HG02798 (cell line): ENCODE results near the gene TMEM260.
"Not testable (repeated sequence)": the region's sequence is repeated elsewhere in the genome, so short reads cannot be mapped to it uniquely, and the experiment has no call there.

Experiments used
- ATAC-seq: cut with Tn5 transposase; IDR thresholded peaks from one replicate; pipeline ENCODE4 v1.9.1; 2021; ENCODE audit warnings: mild to moderate bottlenecking; ENCODE audit not compliant: unreplicated experiment, poor library complexity

Gene TMEM260

DNA sequence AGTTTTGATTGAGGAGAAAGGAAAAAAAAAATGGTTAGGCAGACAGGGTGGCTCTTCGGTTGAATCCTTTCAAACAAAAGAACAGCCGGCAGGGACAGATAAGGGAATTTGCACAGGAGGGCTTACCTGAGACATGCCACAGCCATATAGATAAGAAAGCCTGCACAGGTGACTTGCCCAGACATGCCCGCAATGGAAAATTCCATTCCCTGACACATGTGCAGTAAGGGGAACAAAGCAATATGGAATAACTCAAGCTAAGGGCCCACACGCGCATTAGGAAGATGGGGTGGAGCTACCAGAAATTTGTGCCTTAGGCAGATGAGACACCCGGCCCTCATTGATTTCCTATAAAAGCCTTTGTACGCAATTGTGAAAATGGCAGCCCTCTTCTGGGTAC is 86.7 kb downstream of the TMEM260 start:
- ATAC-seq: no peak

DNA sequence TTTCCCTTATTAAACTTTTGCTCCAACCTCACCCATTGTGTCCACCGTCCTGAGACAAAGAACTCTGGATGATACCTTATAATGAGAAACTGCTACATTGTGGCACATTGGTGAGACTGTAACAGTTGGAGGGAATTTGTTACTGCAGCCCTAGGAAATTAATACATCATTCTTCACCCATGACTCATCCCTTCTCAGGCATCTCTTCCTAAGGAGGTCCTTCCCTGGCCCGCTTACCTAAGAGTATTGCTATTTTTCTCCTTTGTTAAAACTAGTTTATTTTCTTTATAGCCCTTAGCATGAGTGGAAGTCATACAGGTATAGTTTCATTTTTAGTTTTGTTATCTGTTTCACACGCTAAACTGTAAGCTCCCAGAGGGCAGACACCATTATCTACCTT is 87.1 kb downstream of the TMEM260 start:
- no peak for ATAC-seq

DNA sequence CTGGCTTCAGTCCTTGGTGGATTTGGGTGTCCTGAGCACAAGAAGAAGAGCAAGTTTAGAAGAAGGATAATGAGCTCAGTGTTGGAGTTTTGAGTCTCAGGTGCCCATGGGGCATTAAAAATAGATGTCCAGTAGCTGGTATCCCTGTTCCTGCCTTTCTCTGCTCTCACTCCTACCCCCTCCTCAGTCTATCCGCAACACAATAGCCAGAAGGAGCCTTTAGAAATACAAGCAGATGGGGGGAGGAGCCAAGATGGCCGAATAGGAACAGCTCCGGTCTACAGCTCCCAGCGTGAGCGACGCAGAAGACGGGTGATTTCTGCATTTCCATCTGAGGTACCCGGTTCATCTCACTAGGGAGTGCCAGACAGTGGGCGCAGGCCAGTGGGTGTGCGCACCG is 87.7 kb downstream of the TMEM260 start:
- not testable (repeated sequence) for ATAC-seq

GRCh38 chr14:56676042-56676441 is 96.4 kb downstream of the TMEM260 start:
- no peak for ATAC-seq

- no peak for ATAC-seq
Observed at GRCh38 chr14:56678838-56679237, 99.2 kb downstream of the TMEM260 start.

DNA sequence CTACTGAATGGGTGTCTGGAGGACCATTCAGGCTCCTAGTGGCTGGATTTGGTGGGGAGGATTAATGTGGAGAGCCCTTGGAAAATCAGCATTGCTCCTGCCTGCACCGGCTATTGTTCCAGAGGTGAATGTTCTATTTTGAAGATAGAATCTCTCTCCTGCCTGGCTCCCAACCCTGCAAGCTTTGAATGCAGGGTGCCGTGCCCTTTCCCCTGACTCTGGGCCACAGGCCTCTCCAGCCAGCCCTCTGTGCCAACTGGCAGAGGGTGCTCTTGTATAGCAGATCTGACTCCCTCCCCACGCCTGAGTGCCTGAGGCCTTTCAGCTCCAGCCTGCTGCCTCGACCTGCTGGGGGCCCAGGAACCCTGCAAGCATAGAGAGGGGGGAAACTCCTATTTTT is 106.8 kb downstream of the TMEM260 start:
- ATAC-seq: no peak

DNA sequence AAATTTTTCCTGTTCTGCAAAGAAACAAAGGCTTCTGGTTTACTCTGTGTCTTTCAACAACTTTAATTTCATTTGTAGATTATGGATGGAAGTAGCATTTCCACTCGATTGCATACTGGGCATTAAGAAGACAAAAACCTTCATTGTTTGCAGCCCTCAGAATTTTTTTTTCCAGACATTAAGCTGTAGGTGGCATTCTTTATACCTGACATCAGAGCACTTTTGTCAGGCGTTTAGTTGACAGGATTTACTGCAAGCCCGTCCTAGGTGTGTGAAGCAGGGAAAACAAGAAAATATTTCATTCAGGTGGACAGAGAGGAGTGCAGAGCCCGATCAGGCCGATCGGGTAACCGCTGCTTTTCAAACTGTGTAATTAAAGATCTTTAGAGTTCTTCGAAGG is 107.5 kb downstream of the TMEM260 start:
- no peak for ATAC-seq

- ATAC-seq: no peak
Observed at GRCh38 chr14:56694609-56695008, 115.0 kb downstream of the TMEM260 start.

- ATAC-seq: not testable (repeated sequence)
Observed at GRCh38 chr14:56695216-56695615, 115.6 kb downstream of the TMEM260 start.
